Ecto neural progenitor cell (in vitro differentiated cells): Measurements from ENCODE around the gene NHSL1.
"Not testable (repeated sequence)": the region's sequence is repeated elsewhere in the genome, so short reads cannot be mapped to it uniquely, and the experiment has no call there.

Experiments used
- DNase-seq: peaks from one replicate; pipeline ENCODE4 v3.0.0-alpha.2; 2018; ENCODE audit warnings: low spot score

NHSL1 gene

DNA sequence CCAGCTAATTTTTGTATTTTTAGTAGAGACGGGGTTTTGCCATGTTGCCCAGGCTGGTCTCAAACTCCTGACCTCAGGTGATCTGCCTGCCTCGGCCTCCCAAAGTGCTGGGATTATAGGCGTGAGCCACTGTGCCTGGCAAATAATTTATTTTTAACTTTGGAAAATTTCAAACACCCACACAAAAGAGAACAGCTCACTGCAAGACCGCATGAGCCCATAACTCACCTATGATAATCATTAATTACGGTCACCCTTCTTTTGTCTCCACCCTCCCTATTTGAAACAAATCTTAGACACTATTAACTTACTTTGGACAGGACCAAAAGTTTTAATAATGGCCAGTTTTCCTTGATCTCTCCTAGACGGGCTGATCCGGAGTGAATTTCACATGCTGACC lies 74.0 kb downstream of the NHSL1 start:
- not testable (repeated sequence) for DNase-seq

DNA sequence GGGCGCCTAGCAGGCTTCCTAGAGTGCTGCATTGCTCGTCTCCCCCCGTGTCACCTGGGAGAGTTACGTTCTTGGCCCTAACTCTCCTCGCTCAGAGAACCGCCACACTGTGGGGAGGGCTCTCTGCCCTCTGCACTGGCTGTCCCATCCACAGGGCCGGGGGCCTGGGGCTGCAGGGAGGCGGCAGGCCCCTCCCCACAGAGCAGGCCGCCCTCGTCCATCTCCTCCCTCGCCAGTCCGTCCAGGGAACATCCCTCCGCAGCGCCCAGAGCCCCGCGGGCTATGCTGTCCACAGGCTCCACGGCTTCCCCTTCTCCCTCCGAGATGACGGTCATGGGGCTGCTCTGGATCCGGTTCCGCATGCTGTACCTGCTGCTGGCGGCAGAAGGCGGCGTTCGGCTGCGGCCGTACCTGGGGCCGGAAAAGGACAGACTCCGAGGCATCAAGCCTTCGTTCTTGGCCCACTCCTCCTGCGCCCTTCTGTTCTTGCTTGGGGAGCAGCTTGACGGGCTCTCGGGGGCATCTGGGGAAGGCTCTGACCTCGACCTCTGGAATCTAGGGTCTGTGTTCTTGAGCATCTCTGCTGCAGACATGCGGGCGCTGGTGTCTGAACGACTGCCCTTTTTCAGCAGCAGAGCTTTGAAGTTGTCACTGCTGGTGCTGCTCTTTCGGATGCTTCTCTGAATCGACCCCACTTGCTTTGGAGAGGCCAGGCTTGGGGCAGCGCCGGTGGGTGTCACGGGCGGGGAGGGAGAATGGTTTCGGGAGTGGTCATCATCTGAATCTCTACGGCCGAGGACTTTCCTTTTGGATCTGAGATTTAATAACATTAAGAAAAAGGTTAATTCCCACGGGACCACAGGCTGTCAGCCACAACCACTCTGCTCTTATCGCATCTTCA lies 75.0 kb downstream of the NHSL1 start:
- DNase-seq, result no peak

DNA sequence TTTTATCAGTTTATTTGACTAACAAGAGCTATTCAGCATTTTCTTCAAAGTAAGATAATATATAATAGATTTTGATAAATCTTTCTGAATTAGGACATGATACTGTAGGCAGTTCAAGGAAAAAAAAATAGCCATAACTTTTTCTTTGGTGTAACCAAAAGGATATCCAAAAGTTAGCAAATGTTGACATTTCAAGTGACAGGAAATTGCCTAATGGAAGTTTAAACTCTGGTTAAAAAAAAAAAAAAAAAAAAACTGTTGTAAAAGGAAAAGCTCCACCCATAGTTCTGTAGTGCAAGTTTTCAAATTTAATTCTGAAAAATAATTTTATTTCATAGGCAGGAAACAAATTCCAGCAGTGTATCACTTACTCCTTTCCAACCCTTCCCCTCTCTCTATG lies 76.4 kb downstream of the NHSL1 start:
- no peak for DNase-seq

DNA sequence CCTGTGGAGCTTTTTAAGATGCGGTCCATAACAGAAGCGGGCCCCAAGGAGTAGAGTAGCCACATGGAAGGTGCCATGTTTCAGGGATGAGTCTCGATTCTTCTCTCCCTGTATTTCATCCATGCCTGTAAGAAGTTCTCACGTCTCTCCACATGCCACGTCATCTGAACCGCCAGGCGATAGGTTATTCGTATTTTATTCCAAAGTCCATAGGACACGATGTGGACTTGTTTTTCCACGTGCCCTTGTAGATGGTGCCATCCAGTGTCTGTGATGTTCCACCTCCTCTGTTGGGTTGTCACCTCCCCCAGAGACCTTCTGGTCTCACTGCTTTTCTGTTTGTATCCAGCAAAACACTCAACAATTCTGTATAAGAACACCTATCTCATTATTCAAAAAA lies 77.7 kb downstream of the NHSL1 start:
- DNase-seq, result peak; percentile 12

DNA sequence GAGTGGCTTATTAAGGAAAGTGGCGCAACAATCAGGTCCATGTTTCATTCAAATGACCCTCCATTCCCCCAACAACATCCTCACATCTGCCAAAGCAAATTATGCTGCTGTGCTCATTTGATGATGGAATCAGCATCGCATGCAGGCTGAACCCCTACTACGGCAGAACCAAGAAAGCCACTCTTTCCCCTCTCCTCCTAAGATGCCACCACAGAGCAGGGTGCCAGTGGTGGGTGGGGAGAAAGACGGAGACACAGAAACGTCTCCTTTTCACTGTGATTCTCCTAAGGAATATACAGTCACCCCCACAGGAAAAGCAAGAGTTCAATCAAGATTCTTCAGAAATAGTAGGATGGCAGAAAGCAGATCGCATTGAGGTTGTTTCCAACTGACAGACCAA lies 78.2 kb downstream of the NHSL1 start:
- peak; percentile 8 for DNase-seq

DNA sequence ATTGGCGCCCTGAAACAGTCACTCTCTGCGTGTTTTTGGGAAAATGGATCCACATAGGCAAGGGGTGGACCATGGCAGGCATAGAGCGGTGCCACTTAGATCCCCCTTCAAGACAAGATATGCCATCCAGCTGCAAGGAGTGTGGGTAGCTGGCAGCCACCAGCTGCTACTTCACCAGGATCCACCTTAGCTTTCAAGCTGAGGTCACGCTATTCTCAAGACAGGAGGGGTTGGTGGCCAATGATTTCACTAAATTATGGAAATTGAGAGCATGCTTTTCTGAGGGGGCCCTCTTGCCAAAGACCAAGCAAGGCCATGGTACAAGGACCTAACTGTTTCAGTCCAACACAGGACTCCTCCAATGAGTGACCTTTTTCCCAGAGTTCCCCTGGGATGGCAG lies 78.9 kb downstream of the NHSL1 start:
- peak; percentile 16 for DNase-seq

DNA sequence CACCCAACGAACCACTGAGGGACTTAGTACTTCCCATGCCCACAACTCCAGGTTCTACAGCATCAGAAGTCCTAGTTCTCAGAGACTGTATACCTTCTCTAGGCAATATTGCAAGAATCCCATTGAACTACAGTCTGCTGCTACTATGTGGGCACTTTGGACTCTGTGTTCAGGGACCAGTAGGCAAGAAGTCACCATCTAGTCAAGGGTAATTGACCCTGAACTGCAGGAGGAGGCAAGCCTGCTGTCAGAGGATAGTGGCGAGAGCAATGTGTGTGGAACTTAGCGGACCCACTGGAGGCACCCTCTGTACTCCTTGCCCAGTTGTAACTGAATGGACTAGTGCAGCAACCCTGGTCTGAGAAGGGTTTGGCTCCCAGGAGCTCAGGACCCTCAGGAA lies 79.5 kb downstream of the NHSL1 start:
- DNase-seq, result peak; percentile 10

DNA sequence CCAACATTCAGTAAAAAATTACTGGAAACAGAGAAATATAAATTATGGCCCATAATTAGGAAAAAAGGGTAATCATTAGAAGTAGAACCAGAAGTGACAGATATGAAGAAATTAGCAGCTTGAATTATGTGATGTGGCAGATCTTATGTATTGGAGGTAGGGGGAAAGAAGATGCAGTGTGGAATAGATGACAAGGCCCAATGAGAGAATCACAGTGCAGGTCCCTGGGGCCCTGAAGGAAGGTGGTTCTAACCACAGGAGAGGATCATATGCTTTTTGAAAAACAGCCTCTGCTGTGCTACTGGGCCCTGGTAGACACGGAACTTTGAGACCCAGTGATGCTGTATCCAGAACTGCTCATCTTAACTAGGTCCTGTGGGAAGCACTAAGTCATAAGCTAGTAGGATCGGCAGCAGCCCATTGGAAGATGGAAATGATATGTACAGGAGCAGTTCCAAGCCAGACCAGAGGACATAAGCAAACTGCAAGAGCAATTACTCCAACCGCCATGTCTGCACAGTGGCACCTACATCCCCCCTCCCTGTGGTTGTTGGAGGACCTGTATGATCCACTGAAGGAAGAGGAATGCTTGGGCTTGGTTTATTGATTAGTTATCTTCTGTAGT lies 81.1 kb downstream of the NHSL1 start:
- peak; percentile 7 for DNase-seq

DNA sequence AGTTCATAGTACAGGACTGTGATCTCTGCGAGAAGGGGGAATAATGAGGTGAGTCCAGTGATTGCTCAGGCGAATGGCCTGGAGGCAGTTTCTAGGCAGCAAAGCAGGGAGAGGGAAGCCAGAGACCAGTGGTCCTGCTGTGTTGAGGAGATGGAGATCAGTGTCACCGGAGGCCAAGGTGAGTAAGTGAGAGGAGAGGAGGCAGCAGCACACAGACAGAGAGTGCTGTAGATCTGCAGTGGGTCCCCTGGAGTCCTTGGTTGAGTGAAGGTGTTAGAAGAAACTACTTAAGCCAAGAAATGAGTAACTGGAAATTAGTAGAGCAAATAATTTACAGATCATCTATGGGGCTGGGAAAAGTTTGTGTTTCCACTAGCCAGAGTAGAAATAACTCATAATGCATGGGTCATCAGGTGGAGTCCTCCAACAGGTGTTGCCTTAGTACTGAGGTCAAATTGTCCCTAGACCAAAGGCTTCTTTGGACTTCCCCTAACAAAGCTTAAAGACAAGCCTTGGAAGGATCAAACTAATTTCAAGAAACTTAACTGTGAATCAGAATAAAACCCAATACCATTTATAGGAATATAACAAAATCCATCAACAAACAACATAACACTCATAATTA lies 81.7 kb downstream of the NHSL1 start:
- DNase-seq, result peak; percentile 27

DNA sequence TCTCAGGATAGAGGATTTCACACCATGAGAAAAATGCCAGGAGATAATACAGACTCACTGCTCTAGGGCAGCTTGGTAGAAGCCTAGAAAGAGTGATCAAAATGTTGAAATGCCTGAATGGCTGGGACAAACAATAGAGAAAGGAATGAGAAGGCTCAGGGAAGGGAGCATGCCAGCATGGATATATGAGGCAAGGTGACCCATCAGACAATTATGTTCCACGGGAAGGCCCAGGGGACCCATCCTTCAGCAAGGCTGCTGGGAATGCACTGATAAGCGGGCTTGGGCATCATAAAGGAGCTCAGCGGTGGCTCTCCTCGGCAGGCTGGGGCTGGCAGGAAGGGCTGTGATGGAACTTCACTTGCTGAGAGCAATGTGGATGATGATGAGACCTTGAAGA lies 83.1 kb downstream of the NHSL1 start:
- no peak for DNase-seq

DNA sequence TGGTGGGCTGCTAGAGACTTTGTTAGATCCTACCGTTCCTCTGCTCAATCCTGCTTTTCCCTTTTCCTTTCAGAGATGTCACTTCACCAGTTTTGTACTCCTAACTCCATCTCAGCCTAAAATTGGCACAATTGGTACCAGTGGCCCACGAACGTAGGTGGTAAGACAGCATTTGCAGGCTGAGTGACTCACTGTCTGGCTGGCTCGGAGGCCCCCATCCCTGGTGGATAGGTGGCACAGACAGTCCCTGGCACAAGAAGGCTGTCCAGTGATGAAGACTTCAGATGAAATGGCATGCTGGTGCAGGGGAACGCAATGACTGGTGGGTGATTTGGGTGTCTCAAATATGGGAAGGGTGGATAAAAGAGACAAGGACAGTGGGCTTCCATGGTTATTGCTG lies 84.2 kb downstream of the NHSL1 start:
- DNase-seq, result no peak

DNA sequence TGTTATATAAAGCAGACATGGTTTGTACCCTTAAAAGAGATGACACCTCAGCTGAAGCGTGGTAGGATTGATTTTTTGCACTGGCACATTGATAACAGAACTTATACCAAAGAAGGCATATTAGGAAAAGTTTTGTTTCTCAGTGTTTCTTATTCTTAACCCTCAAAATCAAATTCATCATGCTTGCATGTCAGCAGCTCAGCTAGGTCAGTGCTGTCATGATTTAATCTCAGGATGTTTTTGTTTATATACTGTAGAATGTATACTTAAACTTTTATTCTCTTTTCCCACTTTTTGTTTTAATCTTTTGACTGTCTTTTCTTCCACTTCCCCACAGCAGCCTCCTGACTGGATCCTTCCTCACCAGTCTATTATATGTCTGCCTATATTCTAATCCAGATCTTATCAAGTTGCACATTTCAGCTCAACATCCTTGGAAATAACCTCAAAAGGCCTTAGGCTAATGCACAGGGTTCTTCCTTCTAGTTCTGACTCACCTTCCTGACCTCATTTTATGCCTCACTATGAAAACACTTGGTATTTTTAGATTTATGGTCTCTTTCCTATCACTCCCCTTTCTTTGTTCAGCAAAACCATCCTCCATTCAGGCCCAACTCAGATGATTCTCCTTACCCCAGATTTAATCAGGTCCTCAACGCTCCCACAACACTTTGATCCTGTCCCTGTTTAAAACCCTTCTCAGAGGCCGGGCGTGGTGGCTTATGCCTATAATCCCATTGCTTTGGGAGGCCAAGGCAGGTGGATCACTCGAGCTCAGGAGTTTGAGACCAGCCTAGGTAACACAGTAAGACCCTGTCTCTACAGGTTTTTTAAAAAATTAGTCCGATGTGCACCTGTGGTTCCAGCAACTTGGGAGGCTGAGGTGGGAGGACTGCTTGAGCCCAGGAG lies 88.1 kb downstream of the NHSL1 start:
- DNase-seq, result no peak

DNA sequence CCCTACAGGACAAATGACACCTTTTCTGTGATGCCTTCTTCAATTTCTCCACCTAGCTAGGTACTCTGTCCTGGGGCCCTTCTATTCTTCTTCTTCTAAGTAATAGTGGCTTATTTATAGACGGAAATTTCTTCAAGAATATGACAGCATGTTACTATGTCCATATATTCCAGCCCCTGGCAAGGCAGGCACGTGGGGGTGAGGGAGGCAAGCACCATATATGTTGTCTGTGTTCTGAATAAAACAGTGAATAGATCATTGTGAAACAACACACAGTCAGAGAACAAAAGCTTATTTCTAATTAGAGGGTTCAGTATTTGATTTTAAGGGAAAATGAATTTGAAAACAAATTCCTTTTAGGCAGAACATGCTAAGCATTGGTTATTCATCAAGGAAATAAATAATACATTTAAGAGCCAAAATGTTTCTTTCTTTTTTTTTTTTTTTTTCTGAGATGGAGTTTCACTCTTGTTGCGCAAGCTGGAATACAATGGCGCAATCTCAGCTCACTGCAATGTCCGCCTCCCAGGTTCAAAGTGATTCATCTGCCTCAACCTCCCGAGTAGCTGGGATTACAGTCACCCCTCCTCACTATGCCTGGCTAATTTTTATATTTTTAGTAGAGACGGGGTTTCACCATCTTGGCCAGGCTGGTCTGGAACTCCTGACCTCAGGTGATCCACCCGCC lies 89.1 kb downstream of the NHSL1 start:
- no peak for DNase-seq

DNA sequence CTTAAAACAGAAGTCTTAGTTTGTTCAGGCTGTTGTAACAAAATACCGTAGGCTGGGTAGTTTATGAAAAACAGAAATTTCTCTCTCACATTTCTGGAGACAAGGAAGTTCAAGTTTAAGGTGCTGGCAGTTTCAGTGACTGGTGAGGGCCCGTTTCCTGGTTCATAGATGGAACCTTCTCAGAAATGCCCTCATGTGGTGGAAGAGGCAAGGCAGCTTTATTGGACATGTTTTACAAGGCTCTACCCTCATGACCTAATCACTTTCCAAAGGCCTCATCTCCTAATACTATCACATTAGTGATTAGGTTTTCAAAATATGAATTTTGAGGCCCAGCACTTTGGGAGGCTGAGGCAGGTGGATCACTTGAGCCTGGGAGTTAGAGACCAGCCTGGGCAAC lies 92.9 kb downstream of the NHSL1 start:
- no peak for DNase-seq

DNA sequence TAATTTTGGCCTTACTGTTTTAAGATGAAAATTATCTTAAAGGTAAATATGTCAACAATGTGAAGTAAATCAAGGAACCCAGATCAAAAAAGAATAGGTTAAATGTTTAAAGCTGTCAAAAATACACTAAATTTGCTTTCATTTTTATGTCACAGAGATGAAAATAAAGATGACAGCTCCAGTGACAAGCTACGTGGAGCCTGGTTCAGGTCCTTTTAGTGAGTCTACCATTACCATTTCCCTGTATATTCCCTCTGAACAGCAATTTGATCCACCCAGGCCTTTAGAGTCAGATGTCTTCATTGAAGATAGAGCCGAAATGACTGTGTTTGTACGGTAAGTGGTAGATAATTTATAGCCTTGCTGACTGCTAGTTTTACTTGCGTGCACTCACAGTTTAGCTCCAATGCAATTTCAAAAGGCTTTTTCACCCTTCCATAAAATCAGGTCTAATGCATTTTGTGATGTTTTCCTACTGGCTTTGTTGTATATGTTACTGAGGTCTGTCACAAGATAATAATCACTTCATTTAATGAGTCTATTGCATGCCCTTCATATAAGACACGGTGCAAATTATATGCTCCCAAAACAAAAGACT lies 93.4 kb downstream of the NHSL1 start:
- DNase-seq, result no peak

DNA sequence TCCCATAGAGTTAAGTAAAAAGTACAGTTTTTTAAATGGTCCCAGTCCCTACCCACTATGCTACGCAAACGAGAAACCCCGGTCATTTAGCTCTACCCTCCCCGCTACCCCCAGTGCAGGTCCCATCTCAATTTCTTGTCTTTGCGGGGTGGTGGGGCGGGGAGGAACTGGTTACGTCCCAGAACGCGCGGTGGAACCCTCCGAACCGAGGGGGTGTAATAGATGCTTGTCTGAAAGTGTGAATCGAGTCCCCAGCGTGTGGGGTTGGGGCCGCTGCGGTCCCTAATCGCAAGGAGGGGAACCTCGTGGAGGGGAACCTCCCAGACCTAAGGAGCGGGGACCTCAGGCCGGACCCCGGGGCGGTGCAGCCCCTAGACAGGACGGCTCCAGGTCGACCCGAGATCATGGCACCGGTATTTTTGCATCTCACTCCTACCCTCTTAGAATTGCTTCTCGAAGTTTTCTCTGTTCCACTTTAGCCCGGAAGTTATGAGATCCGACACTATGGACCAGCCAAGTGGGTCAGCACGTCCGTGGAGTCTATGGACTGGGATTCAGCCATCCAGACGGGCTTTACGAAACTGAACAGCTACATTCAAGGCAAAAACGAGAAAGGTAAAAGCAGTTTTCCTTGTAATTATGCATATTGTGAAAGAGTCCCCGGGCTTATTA lies 94.5 kb downstream of the NHSL1 start:
- DNase-seq, result peak; percentile 60

DNA sequence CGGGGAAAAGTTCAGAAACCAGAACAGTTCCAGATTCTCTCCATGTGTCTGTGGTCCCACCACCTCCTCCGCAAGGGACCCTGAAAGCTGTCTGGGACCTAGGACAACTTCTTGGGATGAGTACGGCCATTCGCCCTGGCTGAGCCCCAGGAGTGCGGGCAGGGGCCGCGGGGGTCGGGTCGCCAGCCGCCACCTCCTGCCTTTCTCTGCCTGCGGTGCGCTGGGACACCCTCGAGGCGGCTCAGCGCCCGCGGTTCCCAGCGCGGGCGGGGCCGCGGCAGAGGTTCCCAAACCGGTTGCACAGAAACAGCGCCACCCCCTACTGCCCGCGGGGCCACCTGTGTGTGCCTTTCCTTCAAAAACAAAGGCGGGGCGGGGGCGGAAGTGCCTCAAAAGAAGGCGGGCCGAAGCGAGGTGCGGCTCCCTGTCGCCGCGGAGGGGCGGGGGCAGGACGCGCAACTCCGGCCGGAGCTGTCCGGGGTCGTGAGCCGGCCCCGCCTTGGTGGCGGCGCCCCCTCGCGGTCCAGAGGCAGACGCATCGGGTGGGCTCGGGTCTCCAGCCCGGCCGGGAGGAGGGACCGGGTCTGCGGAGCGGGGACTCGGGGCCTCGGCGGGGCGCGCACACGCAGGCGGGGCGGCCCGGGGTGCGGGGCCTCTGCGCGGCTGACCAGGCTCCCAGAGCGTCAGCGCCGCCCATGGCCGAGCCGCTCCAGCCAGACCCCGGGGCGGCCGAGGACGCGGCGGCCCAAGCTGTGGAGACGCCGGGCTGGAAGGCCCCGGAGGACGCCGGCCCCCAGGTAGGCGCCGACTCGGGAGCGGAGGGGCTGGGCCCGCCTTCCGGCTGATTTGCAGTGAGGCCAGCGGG lies 95.3 kb downstream of the NHSL1 start, which contains the start of gene HEBP2:
TSS of gene HEBP2 (plus strand) at position 423 of the 865 bp plus-strand sequence. CDS start at position 696, 273 bp downstream.
- peak; percentile 97 for DNase-seq

DNA sequence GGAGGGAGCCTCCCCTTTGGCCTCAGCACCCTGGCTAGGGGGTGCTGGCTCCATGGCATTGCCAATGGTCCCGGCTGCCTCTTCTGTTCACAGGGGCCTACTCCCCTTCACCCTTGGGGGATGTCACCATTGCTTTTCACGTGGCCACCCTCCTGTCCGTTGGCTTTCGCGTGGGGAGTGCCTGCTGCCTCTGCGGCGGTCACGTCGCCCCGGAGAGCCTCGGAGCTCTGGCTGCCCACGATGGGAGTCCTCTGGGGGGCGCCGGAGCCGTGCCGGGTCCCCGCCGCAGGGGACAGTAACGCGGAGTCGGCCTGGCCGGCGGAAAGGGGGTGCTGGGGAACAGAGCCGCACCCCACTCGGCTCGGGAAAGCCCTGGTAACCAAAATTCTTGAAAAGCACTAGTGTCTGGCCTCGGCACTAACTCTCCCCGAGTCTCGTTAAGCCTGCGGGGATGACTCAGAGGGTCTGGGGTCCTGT lies 95.9 kb downstream of the NHSL1 start:
- DNase-seq, result peak; percentile 73

DNA sequence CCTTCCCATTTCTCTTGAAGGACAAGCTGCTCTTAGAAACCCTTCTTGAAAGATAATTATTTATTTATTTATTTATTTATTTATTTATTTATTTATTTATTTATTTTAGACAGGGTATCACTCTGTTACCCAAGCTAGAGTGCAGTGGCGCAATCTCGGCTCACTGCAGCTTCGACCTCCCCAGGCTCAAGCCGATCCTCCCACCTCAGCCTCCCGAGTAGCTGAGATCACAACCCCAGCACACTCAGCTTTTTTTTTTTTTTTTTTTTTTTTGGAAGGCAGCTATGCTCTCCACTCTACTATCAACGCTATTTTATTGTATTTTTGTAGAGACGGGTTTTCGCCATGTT lies 96.5 kb downstream of the NHSL1 start:
- no peak for DNase-seq
